RWPE2 (cell line): Measurements from ENCODE around the gene ZFPL1.

Experiments used
- ATAC-seq: fragments of 200-7000 bp; cut with Tn5 transposase; 3 replicates; pipeline ENCODE4 v1.9.1; 2021; ENCODE audit warnings: low read depth
- DNase-seq: peaks from one replicate; pipeline ENCODE4 v3.0.0-alpha.2; 2020; ENCODE audit warnings: low spot score
- H3K27ac ChIP-seq: fragments of 450-650 bp; 2 replicates; pipeline ENCODE4 v1.5.1; 2017; ENCODE audit warnings: mild to moderate bottlenecking; ENCODE audit not compliant: poor library complexity, severe bottlenecking
- H3K27me3 ChIP-seq: fragments of 250-450 bp; sonication (Bioruptor Pico); 2 replicates; pipeline ENCODE4 v1.5.1; 2021; ENCODE audit warnings: mild to moderate bottlenecking, moderate library complexity; ENCODE audit not compliant: insufficient read depth, poor library complexity, severe bottlenecking
- H3K36me3 ChIP-seq: fragments of 250-450 bp; sonication (Bioruptor Pico); 2 replicates; pipeline ENCODE4 v1.5.1; 2020; ENCODE audit warnings: low read depth, mild to moderate bottlenecking, moderate library complexity
- H3K4me1 ChIP-seq: fragments of 250-450 bp; sonication (Bioruptor Pico); 2 replicates; pipeline ENCODE4 v1.5.1; 2021; ENCODE audit warnings: mild to moderate bottlenecking, moderate library complexity; ENCODE audit not compliant: insufficient read depth, poor library complexity, severe bottlenecking
- H3K4me3 ChIP-seq: fragments of 250-450 bp; sonication (Bioruptor Pico); 2 replicates; pipeline ENCODE4 v1.5.1; 2021; ENCODE audit warnings: mild to moderate bottlenecking, moderate library complexity; ENCODE audit not compliant: severe bottlenecking
- H3K9me3 ChIP-seq: fragments of 250-450 bp; sonication (Bioruptor Pico); 2 replicates; pipeline ENCODE4 v1.5.1; 2021; ENCODE audit warnings: mild to moderate bottlenecking, moderate library complexity; ENCODE audit not compliant: severe bottlenecking
- CTCF ChIP-seq: fragments of 450-650 bp; IDR thresholded peaks from one replicate; pipeline ENCODE4 v1.5.1; 2017; ENCODE audit warnings: mild to moderate bottlenecking, moderate library complexity; ENCODE audit not compliant: poor library complexity, severe bottlenecking

Gene ZFPL1

GRCh38 chr11:65066315-65066714 lies 17.7 kb upstream of the ZFPL1 start:
- H3K27me3 ChIP-seq: no peaks in the 10 kb centered on the region
- no peak for ATAC-seq
- H3K9me3 ChIP-seq: no peaks in the 10 kb centered on the region
- no peak overlapping the region for H3K27ac ChIP-seq
- H3K36me3 ChIP-seq: no peaks in the 10 kb centered on the region
- no peak for TF ChIP-seq CTCF
- H3K4me3 ChIP-seq: no peak overlapping the region
- no peak for DNase-seq
- no peaks in the 10 kb centered on the region for H3K4me1 ChIP-seq

- Histone ChIP-seq H3K9me3 (no peaks in the 10 kb centered on the region), H3K27ac (no peak overlapping the region), H3K27me3 (no peaks in the 10 kb centered on the region), H3K36me3 (no peaks in the 10 kb centered on the region), H3K4me1 (no peaks in the 10 kb centered on the region), H3K4me3 (no peak overlapping the region)
- DNase-seq (no peak), ATAC-seq (no peak)
- TF ChIP-seq CTCF: no peak
Measured at GRCh38 chr11:65066805-65067291, 17.2 kb upstream of the ZFPL1 start.

GRCh38 chr11:65067446-65067845 lies 16.6 kb upstream of the ZFPL1 start:
- ATAC-seq: no peak
- no peak for TF ChIP-seq CTCF
- no peaks in the 10 kb centered on the region for H3K4me1 ChIP-seq
- H3K36me3 ChIP-seq: no peaks in the 10 kb centered on the region
- no peak for DNase-seq
- H3K9me3 ChIP-seq: no peaks in the 10 kb centered on the region
- no peaks in the 10 kb centered on the region for H3K27me3 ChIP-seq
- H3K4me3 ChIP-seq: no peak overlapping the region
- H3K27ac ChIP-seq: no peak overlapping the region

DNA sequence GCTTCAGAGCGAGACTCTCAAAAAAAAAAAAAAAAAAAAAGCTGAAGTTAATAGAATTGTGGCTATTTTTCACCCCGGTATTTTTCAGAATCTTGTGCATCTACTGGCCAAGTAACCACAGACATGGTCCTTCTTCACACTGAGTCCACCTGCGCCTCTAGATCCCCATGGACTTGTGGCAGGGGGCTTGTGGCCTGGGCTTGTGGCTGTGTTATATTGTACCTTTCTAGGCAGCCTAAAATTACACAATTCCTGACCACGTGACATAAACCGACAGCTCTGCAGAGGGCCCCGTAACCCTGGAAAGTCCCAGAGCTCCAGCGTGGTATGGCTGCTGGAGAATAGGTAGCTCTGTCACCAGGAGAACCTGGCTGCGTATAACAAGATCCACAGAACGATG lies 14.8 kb upstream of the ZFPL1 start:
- H3K4me3 ChIP-seq: no peak overlapping the region
- H3K27ac ChIP-seq: no peak overlapping the region
- H3K4me1 ChIP-seq: no peaks in the 10 kb centered on the region
- H3K36me3 ChIP-seq: no peaks in the 10 kb centered on the region
- H3K9me3 ChIP-seq: no peaks in the 10 kb centered on the region
- DNase-seq: no peak
- H3K27me3 ChIP-seq: no peaks in the 10 kb centered on the region
- ATAC-seq: no peak
- no peak for TF ChIP-seq CTCF

DNA sequence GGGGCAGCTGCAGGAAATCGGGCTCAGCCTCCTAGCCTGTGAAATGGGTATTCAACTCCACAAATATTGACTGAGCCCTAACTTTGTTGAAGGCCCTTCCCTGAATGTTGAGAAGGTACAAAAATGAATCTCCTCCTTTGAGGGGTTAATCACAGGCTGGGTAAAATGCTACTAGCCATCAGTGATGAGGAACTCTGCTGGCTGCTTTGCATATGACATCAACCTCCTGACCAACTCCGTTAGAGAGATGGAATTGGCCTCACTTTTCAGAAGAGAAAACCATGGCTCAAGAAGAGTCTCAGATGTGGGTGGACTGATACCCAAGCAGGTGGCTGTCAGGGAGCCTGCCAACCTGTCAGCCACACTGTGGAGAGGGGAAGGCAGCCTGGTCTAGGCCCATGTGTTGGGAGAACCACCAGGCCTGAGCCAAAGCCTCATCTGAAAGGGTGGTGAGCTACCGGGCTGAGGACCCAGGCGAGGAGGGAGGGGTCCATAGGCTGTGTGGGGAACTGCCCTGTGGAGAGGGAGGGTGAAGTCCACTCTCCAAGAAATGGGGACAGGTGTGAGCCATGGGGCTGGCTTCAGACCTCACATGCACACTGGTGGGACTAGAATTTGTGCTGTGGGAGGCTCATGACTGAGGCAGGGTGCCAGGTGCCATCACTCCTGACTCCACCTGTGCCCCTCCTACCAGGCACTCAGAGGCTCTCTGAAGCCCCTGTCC lies 12.0 kb upstream of the ZFPL1 start:
- TF ChIP-seq CTCF: no peak
- H3K9me3 ChIP-seq: no peaks in the 10 kb centered on the region
- no peaks in the 10 kb centered on the region for H3K27me3 ChIP-seq
- ATAC-seq: no peak
- no peak overlapping the region for H3K4me3 ChIP-seq
- DNase-seq: no peak
- peaks cover 2% of the 10 kb centered on the region for H3K36me3 ChIP-seq
- H3K27ac ChIP-seq: no peak overlapping the region
- no peaks in the 10 kb centered on the region for H3K4me1 ChIP-seq
